HG03097 (cell line): ENCODE data around the gene CMTM7.

Source experiments
- ATAC-seq: cut with Tn5 transposase; IDR thresholded peaks from one replicate; pipeline ENCODE4 v1.9.1; 2021; ENCODE audit not compliant: unreplicated experiment, low FRiP score

The CMTM7 gene, protein sequence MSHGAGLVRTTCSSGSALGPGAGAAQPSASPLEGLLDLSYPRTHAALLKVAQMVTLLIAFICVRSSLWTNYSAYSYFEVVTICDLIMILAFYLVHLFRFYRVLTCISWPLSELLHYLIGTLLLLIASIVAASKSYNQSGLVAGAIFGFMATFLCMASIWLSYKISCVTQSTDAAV

DNA sequence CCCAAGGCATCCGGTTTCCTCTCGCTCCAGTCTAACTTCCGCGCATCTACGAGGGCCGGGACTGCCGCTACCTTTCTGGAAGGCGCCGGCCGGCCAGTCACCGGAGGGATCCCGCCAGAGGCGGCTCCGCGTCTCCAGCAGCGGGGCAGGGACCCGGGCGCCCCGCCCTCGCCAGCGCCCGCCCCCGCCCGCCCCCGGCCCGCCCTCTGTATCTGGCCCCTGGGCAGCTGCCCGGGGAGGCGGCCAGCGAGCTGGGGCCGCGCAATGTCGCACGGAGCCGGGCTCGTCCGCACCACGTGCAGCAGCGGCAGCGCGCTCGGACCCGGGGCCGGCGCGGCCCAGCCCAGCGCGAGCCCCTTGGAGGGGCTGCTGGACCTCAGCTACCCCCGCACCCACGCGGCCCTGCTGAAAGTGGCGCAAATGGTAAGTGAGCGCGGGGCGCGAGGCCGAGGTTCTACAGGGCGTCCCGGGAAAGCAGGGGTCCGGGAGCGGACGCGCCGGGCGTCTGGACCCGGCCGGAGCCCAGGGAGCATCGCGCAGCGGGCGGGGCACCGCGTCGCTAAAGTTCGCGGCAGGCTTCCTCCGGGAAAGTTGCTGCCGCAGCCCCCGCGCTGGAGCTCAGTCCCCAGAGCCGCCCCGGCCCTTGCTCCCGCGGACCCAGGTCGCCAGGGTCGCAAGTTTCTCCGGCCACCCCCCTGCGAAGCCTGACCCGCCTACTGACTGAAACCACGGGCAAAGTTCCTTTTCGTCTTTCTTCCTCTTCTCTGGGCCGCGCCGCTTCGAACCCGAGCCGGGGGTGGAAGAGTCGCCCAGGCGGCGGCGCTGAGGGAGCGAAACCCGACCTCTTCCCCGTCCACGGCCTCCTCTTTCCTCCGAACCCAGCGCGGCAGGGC lies at the start of gene CMTM7:
Gene CMTM7, plus strand, starts transcription at position 211 of the 893 bp plus-strand sequence. Its CDS starts 54 bp downstream, at position 265.
- no peak for ATAC-seq

DNA sequence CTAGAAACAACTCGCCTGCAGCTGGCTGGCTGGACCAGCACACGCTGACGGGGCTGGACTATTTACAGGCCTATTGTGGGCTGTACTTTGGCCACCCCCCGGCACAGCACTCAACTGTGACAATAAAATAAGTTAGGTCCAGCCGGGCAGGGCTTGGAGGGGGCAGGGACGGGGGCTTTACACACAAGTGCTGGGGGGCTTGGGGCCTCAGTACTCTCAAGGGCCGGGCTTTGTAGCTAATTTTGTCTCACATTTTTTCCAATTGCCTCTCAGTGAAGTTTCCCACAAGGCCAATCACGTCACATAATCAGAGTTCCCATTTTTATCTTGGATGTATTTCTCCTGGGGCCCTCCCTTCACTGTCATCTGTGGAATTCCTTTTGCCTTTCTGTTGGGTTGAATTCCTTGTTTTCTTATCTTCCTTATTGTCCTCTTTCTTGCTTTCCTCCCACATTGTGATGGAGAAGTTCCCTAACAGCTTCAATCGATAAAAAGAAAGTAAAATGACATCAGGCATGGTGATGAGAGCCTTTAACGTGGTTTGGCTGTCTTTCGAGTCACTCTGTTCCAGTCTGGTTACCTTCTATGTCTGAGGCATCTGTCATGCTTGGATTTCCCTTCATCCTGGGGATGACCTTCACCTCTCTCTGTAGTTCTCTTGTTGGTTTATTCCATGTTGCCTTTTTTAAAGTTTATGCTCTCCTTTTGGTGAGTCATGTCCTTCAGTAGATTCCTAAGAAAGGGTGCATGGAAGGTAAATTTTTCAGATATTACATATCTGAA lies 44.1 kb upstream of the CMTM7 start:
- ATAC-seq, result no peak

DNA sequence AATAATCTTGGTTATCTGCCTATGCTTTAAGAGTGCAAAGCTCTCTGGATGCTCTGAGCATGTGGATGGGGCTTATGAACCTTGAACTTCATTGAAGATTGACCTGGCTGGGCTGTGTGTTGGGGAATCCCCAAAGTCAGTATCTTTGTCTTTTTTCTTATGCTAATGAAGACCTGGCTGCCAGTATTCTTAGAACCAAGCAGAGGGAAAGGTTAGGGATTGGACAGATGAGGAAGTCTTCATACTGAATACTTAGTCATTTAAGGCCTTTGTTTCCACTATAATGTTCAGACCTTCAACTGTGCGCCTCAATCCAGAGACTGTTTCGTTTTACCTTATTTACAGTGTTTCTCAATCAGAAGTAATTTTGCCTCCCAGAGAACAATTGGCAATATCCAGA lies 42.5 kb upstream of the CMTM7 start:
- no peak for ATAC-seq

DNA sequence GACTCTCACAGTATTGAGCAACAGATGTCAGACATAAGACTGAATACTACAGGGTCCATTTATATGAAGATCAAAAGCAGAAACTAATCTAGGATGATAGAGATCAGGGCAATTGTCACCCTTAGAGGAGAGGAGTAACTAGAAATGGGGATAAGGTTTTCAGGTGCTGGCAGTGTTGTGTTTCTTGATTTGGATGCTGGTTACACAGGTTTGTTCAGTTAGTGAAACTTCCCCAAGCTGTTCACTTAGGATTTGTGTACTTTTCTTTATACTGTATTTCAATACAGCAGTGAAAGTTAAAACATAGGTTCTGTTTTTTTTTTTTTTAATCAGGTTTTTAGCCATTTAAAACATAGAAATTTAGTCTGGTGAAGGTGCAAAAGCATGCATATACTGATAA lies 39.1 kb upstream of the CMTM7 start:
- no peak for ATAC-seq

DNA sequence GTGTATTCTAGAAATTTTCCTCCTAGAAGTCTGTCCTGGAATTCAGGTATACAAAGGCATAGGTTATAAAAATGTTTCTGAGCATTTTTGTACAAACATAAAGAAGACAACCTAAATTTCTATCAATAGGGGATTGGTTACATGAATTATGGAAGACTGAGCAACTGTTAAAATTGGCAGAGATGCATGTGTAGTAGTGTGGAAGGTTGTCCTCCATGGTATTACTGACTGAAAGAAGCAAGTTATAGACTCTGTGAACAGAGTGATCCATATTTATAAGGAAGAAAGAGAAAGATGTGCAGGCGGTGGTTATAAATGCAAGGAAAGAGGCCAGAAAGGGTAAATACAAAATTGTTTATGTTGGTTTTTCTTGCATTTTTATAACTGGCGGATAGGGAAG lies 38.3 kb upstream of the CMTM7 start:
- no peak for ATAC-seq

DNA sequence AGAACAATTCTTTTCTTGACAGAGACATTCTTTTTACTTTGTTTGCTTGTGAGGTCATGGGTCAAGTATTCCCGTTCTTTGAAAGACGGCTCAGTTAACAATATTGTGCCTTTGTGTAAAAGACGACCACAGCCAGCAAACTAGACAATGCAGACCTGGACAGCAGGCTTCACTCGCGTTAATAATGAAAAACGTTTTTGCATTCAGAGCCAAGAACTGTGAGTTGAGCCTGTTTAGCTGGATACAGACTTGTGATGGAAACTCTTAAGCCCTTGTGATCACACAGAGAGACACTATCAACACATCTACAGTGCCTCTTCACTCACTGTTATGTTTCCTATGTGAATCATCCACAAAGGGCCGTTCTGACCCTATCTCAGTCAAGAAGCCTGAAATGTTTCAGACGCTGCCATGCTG lies 37.3 kb upstream of the CMTM7 start:
- ATAC-seq, result no peak

DNA sequence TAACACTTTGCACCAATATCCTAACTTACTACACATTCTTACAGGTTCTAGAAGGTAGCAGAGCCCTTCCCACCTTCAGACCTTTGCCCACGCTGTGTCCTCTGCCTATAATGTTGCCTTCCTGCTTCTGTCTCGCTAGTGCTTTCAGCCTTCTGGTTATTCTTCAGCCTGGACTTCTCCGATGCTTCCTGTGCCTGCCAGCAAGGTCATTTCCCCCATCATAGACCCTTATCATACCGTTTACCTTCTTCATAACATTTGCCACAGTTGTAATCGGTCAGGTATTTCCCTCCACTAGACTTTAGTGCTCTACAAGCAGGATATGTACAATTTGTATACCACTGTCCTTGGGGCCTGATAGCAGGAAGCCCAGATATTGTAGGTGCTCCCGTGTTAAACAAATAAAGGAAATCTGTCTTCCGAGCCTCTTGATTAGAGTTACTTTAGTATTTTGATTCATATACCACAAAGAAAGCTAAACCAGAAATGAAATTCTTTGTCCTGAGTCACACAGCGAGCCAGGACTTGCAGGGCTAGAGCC lies 35.8 kb upstream of the CMTM7 start:
- no peak for ATAC-seq

DNA sequence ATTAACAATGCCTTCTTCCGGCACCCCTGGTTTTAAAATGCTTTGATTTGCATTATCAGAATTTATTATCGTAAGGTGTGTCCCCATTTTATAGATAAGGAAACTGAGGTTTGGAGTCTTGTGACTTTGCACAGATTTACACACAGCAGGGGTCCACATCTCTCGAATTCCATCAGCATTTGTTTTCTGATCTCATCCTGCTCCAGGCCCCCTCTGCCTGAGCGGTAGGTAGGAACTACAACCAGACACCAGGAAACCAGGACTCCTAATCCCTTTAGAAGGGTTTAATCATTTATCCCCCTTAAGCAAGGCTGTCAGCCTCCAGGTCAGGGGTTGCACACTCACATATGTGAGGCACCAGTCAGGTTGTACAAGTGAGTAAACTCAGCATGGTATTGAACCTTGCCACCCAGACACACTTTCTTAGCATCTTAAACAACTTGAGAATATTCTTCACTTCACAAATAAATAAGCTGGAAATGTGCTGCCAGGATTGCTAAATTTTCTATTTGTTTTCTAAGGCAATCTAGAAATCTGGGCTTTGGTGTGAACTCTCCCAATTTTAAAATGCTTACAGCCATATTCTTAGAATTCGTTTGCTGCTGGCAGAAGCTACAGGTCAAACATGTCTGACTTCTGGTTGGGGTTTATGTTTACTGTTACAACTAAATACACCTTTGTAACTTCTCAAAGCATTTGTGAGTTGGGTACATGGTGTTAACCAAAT lies 31.7 kb upstream of the CMTM7 start:
- ATAC-seq, result no peak

DNA sequence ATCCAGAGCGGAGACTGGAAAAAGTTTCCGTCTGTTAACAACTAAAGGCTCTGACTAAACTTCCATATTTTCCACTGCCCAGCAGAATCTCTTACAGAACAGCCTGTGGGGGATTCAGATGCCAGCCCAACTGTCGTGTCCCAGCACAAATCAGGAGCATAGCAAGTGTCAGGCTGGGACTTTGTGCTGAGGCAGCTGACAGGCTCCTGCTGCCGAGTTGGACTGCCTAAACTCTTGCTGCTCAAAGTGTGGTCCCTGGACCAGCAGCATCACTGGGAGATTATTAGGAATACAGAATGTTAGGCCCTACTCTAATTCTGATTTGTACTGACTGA lies 31.2 kb upstream of the CMTM7 start:
- ATAC-seq, result no peak

DNA sequence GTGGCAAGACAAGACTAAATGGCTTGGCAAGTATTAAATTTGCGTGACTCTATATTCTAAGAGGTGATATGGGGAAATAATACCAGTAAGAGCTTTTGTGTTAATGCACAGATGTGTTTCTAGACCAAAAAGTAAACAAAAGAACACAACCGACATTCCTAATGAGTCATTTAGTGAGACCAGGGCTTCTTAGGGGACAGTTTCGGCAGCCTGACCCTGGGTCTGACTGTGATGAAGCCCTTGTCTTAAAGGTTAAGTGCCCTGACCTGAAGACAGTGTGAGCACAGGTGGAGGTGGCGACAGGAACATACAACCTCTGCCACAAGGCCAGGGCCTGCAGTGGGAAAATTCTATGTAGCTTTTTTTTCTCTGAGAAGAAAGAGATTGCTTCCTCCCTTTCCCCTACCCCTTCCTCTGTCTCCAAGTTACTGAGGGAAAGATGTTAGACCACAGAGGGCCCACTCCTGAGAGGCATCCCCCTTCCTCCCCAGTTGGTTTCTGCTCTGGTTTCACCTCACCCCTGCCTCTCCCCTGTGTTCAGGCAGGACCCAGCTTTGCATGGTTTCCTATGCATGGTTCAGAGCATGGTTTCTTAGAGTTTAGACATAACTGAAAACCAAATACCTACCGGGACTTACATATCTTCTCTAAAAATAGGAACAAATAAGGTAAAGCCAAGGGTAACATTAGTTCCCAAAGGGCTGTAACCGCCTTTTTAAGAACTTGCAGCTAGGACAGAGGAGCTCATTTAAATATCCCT lies 24.8 kb upstream of the CMTM7 start:
- no peak for ATAC-seq

DNA sequence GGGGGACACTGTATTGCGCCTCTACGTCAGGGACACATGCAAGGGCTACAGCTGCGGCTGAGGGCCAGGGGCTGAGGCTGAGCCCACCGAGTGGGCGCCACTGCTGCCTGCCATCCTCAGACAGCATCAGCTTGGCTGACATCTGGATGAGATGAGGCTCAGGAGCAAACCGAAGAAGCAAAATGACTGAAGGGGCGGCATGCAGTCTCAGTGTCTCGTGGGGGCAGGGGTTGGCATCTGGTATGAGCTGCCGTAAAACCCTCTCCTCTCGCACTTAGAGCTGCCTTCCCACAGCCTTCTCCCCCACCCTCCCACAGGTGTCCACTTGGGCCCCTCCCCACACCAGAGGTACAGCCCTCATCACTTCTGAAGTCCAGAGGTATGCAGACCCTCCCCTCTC lies 24.2 kb upstream of the CMTM7 start:
- ATAC-seq, result no peak

DNA sequence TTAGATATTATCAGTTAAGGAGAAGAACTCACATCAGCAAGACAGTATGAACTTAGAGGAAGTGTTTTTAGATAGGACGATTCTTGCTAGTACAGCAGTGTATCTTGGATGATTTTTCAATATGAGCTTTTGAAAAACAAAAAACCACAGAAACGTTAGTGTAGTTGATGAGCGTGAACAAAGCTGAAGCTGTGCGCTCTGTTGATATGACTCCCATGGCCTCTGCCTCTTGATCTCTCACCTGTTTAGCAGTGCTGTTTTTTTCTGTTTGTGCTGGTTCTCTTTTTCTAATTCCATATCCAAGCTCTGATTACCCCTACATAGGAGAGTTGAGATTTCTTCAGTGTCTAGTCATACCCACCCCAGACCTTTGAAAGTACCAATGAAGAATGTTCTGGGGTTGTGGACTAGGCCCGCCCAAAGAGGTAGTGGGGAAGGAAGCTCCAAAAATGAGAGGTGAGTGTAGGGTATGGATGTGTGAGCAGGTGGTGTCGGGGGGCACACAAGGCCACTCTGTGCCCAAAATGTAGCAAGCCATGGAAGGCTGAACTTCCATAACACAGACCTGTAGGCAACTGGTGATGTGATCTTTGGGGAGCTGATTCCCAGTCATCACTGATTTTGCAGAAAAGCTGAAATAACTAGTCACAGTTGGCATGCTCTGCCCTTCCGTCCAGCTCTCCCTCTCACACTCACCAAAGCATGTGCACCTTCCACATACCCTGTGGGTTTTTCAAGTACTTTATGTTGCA lies 20.0 kb upstream of the CMTM7 start:
- ATAC-seq, result no peak

DNA sequence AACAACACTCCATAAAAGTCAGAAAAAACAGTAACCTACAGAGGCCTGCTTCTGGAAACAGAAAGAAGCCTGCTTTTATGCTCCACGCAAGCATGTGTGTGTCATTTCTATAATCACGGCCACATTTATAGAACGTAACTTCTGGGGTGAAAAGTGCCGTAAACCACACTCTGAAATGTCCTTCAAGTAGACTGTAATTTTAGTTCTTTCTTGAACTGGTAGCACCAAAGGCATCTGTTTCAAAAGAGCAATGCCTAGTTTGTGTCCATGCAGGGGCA lies 19.5 kb upstream of the CMTM7 start:
- no peak for ATAC-seq

DNA sequence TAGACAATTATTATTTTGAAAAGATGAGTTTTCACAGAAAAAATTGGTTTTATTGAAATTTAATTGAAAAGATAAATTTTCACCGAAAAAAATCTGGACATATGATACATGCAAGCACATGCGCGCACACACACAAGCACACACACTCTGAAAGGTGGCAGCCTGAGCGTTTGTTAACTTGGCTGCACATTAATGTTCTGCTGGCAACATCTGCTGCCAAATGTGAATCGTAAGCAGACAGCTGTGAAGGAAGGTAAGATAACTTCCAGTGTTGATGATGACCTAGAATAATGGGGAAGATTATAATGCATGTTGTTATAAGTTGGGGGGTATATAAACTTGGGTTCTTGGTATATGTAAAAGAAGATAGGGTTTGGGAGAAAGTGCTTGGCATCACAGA lies 18.4 kb upstream of the CMTM7 start:
- no peak for ATAC-seq

DNA sequence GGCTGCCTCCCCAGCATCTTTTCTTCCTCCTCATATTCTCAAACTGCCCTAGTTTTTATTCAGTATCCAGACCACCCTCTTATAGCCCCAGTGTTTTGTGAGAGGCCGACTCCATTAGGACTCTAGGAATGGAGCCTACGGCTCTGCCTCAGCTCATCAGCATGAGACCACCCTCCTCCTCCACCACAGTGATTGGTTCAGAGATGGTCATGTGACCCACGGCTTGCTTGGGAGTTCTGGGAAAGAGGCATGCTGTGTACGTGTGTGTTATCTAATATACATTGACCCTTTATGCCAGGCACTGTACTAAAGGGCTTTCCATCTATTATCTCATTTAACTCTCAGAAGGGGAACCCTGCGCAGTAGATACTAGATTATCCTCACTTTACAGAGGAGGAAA lies 17.8 kb upstream of the CMTM7 start:
- no peak for ATAC-seq

DNA sequence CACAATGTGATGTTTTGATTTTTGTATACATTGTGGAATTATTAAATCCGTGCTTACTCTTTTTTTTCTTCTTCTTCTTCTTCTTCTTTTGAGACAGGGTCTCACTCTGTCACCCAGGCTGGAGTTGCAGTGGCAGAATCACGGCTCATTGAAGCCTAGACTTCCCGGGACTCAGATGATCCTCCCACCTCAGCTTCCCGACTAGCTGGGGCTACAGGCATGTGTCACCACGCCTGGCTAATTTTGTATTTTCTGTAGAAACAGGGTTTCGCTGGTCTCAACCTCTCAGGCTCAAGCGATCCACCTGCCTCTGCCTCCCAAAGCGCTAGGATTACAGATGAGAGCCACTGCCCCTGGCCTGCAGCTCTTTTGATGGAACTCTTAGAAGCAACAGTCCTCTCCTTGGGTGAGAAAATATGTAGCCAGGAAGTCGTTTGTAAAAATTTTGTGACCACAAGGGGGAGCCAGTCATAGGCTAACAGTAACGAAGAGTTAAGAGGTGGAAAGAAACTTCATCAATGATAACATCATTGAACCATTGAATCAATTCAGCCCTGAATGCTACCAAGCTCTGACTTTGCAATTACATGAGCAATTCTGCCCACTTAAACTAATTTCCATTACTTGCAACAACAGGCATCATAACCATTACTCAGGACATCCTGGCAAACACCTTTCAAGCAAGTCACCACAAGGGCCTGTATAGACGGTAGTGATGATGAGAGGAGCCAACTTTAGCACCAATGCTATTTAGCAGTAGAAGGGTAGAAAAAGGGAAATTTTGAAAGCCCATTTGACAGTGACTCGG lies 16.7 kb upstream of the CMTM7 start:
- no peak for ATAC-seq

DNA sequence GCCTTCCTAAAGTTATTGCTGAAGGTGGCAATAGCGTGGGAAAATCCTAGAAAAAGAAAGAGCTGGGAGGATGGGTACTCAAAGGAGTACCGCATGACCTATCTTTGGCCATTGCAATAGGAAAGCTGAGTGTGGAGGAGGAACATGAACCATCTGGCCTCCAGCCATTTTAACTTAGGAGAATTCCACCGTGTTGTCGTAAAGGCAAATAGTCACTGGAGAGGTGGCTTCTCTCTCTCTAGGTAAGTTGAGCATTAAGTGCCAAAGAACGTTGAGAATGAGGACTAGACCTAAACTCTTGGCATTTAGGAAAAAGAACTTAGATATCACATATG lies 16.1 kb upstream of the CMTM7 start:
- ATAC-seq, result no peak

DNA sequence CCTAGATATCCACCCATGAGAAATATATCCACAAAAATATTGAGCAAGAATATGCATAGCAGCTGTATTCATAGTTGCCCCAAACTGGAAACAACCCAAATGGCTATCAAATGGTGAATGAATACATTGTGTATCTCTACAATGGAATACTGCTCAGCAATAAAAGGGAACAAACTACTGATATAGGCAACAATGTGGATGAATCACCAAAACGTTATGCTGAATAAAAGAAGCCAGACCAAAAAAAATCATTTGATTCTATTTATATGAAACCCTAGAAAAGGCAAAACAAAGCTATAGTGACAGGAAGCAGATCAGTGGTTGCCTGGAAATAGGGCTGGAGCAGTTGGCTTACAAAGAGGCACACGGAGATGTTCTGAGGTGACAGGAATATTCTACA lies 15.5 kb upstream of the CMTM7 start:
- no peak for ATAC-seq
